Inferior parietal cortex (tissue), 1 donor: ENCODE measurements around the gene PTPRZ1.
A peak's percentile ranks its signal among the peaks of the same experiment; 100 is the strongest.

ENCODE experiments used
- DNase-seq: peaks from one replicate; pipeline ENCODE4 v3.0.0-alpha.2; 2016; ENCODE audit errors: extremely low spot score

Gene PTPRZ1

GRCh38 chr7:122054393-122054792 is 181.4 kb downstream of the PTPRZ1 start:
- no peak for DNase-seq

DNA sequence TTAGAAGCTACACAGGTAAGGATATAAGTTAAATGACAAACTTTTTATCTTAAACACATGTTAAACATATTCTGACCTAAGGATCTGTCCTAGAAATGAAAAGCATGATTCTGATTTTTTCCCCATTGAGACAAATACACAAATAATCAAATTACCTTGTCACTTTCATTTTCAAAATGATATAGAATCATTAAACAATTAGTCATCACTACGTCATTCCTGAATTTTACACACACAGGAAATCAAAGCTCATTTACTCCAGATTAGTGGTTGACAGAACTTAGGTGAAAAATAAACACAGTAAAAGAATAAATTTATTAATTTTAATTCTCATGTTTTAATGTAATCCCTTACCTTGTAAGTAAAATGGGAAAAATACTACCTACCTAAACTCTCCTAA is 182.1 kb downstream of the PTPRZ1 start:
- no peak for DNase-seq

- DNase-seq = no peak
Observed at GRCh38 chr7:122056977-122057376, 184.0 kb downstream of the PTPRZ1 start.

GRCh38 chr7:122059542-122059941 is 186.6 kb downstream of the PTPRZ1 start:
- DNase-seq = no peak

GRCh38 chr7:122063146-122063545 is 190.2 kb downstream of the PTPRZ1 start:
- DNase-seq = no peak

GRCh38 chr7:122064971-122065370 is 192.0 kb downstream of the PTPRZ1 start:
- DNase-seq = no peak

GRCh38 chr7:122067077-122067476 is 194.1 kb downstream of the PTPRZ1 start:
- no peak for DNase-seq

- DNase-seq = no peak
Observed at GRCh38 chr7:122068046-122068445, 195.1 kb downstream of the PTPRZ1 start.

DNA sequence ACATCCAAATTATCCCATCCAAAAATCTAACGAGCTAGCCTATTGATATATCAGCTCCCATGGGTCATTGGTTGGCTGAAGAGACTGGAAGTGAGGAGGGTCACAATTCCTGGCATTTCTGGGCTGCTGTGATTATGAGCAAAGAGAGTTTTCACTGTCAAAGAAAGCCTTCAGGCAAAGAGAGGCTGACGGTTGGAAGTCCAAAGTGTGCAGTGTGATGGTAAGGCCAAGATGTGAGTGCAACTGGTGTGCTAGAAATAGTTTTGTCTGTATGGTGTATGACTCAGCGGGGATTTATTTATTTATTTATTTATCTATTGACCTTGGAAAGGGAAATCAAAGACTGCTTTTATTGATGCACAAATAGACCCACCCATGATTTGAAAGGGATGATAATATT is 196.0 kb downstream of the PTPRZ1 start:
- no peak for DNase-seq

DNA sequence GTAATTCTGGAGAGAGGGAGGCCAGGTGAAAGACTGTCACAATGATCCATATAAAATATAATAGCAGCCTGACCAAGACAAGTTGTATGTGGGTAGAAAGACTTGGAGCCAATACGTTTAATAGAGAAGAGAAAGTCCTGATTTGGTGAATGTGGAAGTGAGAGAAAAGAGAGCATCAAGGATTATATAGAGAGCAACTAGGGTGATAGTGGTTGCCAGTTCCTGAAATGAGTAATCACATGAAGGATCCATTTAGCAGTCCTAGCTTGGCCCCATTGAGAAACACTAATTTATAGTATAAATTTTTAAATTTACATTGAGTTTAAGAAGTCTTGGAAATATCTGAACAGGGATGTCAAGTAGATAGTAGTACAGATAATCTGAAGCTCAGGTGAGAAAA is 197.1 kb downstream of the PTPRZ1 start:
- DNase-seq = no peak

DNA sequence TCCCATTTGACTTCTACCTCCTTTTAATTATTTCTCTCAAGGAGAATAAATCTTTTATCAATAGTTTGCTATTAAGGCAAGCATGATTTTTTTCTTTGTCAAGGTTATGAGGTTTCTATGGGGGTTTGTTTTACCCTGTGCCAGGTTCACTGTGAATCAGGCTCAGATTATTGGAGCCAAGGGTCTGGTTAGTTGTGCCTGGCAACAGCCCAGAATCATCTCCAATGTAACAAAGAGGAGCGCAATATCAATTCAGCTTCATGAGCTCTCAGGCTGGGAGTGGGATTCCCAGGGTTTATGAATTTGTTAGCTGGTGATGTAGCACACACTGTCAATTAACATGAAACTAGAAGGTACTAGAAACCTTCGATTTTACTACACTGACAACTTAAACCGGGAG is 197.9 kb downstream of the PTPRZ1 start:
- no peak for DNase-seq

DNA sequence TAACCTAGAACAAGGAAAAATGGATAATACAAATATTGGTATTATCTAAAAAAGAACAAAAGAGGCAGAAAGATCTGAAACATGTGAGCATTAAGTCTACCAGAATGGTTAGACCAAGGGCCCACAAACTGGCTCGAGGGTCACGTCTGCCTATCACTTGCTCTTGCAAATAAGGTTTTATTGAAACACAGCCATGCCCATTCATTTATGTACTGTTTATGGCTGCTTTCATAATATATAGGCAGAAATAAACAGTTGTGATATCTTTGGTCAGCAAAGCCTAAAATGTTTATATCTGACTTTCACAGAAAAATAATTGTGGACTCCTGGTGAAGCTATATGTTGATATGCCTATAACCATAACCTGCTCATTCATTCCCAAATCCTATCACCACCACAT is 199.3 kb downstream of the PTPRZ1 start:
- no peak for DNase-seq

DNA sequence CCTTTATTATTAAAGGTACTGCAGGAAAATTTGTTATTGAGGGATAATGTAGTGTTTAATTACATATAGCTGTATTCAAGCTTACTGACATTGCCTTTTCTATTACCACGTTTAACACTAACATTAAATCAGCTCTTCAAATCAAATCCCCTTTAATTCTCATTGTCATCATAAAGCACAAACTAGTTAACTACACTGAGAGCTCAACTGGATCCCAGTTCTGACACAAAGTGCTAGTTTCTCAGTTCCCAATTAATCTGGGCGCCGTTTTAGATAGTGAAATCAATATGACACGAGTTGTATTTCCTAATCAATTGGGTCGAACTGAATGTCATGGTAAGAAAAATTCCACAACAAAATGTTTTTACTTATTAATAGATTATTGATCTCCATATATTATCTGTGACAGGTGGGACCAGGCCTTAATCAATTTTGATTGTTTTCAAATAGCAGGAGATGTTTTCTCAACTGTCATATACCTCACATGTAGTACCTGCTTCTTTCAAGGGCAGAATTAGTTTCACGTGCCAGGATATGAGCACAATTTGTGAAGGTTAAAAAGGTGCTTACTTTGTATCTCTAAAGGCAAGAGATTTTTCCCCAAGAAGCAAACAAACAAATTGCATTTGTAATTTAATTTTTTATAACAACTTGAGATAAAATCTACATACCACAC is 200.1 kb downstream of the PTPRZ1 start:
- DNase-seq = no peak

- DNase-seq = no peak
Observed at GRCh38 chr7:122073635-122074034, 200.7 kb downstream of the PTPRZ1 start.

DNA sequence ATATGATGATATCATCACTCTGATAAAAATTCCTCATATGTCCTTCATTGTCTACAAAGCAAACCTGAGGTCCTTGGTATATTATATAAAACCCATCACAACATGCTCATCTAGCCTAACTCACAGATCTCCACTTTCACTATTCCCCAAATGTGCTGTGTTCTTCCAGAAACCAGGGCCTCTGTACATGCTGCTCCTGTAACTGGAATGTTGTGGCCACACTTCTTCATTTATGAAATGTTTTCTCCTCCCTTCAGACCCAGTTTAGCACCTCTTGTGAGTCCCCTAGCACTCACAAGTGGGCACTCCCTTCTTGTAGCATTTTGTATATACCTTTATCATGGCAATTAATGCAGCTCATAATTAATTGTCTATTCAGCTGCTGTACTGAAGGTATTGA is 209.2 kb downstream of the PTPRZ1 start:
- DNase-seq = no peak

GRCh38 chr7:122082670-122083069 is 209.7 kb downstream of the PTPRZ1 start:
- no peak for DNase-seq

GRCh38 chr7:122092964-122093797 is 220.2 kb downstream of the PTPRZ1 start:
- peak; percentile 72 for DNase-seq

DNA sequence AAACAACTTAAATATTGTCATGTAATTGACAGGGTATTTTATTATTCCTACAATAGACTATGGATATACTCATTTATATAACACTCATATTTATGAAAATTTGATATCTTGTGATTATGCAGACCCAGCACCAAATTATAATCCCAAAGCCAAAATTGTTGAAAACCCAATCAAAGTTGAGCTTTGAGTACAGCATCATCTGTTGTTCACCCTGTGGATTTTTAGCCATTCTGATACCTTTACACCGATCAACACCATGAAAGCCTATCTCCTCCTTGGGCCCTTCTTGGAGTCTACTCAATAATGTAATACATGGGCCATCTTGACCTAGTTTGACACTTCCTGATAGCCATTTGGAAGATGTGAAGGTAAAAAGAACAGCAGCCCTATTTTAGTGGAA is 221.6 kb downstream of the PTPRZ1 start:
- DNase-seq = no peak

DNA sequence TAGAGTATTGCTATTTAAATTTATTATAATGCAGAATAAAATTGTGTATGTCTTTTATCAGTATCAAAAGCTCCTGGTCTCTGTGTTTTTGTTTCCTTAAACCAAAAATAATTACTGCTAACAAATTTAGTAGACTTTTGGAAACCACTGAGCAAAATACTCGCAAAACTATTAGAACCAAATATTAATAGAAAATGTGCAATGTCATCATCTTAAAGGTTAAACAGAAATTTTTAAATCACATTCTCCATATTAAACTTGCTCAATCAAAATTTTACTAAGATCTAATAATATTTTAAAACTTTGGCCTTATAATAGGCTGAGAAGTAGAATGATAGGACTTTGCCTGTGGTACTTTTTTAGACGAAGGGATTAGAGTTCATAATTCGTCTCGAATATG is 222.7 kb downstream of the PTPRZ1 start:
- no peak for DNase-seq

DNA sequence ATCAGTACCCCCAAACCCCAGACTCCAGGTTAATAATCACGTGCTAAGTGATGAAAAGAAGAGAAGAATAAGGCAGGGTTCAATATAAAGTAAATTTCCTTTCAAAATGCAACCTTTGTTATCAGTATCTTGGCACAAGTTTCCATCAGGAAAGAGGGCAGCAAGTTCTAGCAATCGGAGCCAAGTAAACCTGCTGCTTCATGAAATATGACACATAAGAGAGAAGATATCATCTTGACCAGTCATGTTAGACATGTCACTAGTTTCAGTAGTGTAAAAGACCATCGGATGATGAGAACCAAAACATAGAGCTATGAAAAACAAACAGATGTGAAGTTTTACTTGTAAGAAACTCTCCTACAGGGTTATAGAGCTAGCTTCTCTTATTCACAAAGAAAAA is 227.1 kb downstream of the PTPRZ1 start:
- no peak for DNase-seq

DNA sequence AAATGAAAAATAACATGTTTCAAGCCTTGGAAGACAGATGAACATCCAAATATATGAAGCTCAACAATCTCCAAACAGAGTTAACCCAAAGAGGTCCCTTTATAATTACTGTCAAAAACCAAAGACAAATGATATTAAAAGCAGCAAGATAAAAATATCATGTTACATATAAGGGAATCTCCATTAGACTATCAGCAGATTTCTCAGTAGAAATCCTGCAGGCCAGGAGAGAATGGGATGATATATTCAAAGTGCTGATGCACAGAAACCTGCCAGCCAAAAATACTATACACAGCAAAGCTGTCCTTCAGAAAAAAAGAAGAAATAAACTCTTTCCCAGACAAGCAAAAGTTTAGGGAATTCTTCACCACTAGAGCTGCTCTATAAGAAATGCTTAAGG is 230.1 kb downstream of the PTPRZ1 start:
- DNase-seq = no peak
